ENCODE results near the gene PAPPA2. TPM values are rescaled to one million over a fixed set of nuclear protein-coding genes. Genes with fewer than 3 reads are reported as not detected.

Gene PAPPA2
- total RNA-seq, 1 donor from 2014 or later, result 0.07 TPM

- intact Hi-C loops (cut with micrococcal nuclease), result no loop called here
Measured at GRCh38 chr1:176850871-176851270, 387.9 kb downstream of the PAPPA2 start.

GRCh38 chr1:176852124-176852523 is 389.1 kb downstream of the PAPPA2 start:
- intact Hi-C loops (cut with micrococcal nuclease), result no loop called here

GRCh38 chr1:176853503-176853902 is 390.5 kb downstream of the PAPPA2 start:
- intact Hi-C loops (cut with micrococcal nuclease), result no loop called here

GRCh38 chr1:176854121-176854520 is 391.1 kb downstream of the PAPPA2 start:
- intact Hi-C loops (cut with micrococcal nuclease), result no loop called here

- intact Hi-C loops (cut with micrococcal nuclease), result no loop called here
Measured at GRCh38 chr1:176854758-176855745, 392.1 kb downstream of the PAPPA2 start.

- intact Hi-C loops (cut with micrococcal nuclease), result no loop called here
Measured at GRCh38 chr1:176857632-176858031, 394.7 kb downstream of the PAPPA2 start.

GRCh38 chr1:176858433-176858916 is 395.5 kb downstream of the PAPPA2 start:
- intact Hi-C loops (cut with micrococcal nuclease), result no loop called here

- intact Hi-C loops (cut with micrococcal nuclease), result no loop called here
Measured at GRCh38 chr1:176863613-176864012, 400.6 kb downstream of the PAPPA2 start.

- intact Hi-C loops (cut with micrococcal nuclease), result no loop called here
Measured at GRCh38 chr1:176864211-176864610, 401.2 kb downstream of the PAPPA2 start.

- intact Hi-C loops (cut with micrococcal nuclease), result no loop called here
Measured at GRCh38 chr1:176866011-176866714, 403.2 kb downstream of the PAPPA2 start.

GRCh38 chr1:176869577-176869976 is 406.6 kb downstream of the PAPPA2 start:
- intact Hi-C loops (cut with micrococcal nuclease), result no loop called here

- intact Hi-C loops (cut with micrococcal nuclease), result no loop called here
Measured at GRCh38 chr1:176876966-176877515, 414.1 kb downstream of the PAPPA2 start.

GRCh38 chr1:176877557-176877956 is 414.6 kb downstream of the PAPPA2 start:
- intact Hi-C loops (cut with micrococcal nuclease), result no loop called here

- intact Hi-C loops (cut with micrococcal nuclease), result no loop called here
Measured at GRCh38 chr1:176878750-176879536, 416.0 kb downstream of the PAPPA2 start.

GRCh38 chr1:176879784-176880620 is 417.0 kb downstream of the PAPPA2 start:
- intact Hi-C loops (cut with micrococcal nuclease), result no loop called here

GRCh38 chr1:176880955-176881595 is 418.1 kb downstream of the PAPPA2 start:
- intact Hi-C loops (cut with micrococcal nuclease), result loop anchor here (1.0 kb wide), 1 partner anchor 321 kb away; no protein-coding TSS in a partner anchor

- intact Hi-C loops (cut with micrococcal nuclease), result no loop called here
Measured at GRCh38 chr1:176884286-176884685, 421.3 kb downstream of the PAPPA2 start.

- intact Hi-C loops (cut with micrococcal nuclease), result no loop called here
Measured at GRCh38 chr1:176884911-176885310, 421.9 kb downstream of the PAPPA2 start.

GRCh38 chr1:176885341-176885740 is 422.4 kb downstream of the PAPPA2 start:
- intact Hi-C loops (cut with micrococcal nuclease), result no loop called here

GRCh38 chr1:176885751-176886150 is 422.8 kb downstream of the PAPPA2 start:
- intact Hi-C loops (cut with micrococcal nuclease), result no loop called here

Measured in T-helper 2 cell treated with Interferon-gamma antibody and Interleukin-4, amounts not matched to agents 100 ng/mL and 5 ng/mL, for 36 hours (primary cell).